ENCODE results near the gene ZDHHC8.

ZDHHC8 gene

GRCh38 chr22:20092477-20092854 is 39.1 kb upstream of the ZDHHC8 start:
- no peak for TF ChIP-seq CTCF (IDR thresholded peaks at IDR 0.05)

- TF ChIP-seq CTCF (IDR thresholded peaks at IDR 0.05): no peak
Observed at GRCh38 chr22:20093418-20094196, 38.0 kb upstream of the ZDHHC8 start.

- no peak for TF ChIP-seq CTCF (IDR thresholded peaks at IDR 0.05)
Observed at GRCh38 chr22:20094197-20094807, 37.3 kb upstream of the ZDHHC8 start.

GRCh38 chr22:20095521-20095920 is 36.1 kb upstream of the ZDHHC8 start:
- TF ChIP-seq CTCF (IDR thresholded peaks at IDR 0.05): no peak

- TF ChIP-seq CTCF (IDR thresholded peaks at IDR 0.05): no peak
Observed at GRCh38 chr22:20096574-20097420, 34.8 kb upstream of the ZDHHC8 start.

- no peak for TF ChIP-seq CTCF (IDR thresholded peaks at IDR 0.05)
Observed at GRCh38 chr22:20099099-20099711, 32.4 kb upstream of the ZDHHC8 start.

- TF ChIP-seq CTCF (IDR thresholded peaks at IDR 0.05): no peak
Observed at GRCh38 chr22:20101638-20102037, 30.0 kb upstream of the ZDHHC8 start.

Measured in LNCAP (cell line).